Measurements from ENCODE around the gene SCEL.

DNA sequence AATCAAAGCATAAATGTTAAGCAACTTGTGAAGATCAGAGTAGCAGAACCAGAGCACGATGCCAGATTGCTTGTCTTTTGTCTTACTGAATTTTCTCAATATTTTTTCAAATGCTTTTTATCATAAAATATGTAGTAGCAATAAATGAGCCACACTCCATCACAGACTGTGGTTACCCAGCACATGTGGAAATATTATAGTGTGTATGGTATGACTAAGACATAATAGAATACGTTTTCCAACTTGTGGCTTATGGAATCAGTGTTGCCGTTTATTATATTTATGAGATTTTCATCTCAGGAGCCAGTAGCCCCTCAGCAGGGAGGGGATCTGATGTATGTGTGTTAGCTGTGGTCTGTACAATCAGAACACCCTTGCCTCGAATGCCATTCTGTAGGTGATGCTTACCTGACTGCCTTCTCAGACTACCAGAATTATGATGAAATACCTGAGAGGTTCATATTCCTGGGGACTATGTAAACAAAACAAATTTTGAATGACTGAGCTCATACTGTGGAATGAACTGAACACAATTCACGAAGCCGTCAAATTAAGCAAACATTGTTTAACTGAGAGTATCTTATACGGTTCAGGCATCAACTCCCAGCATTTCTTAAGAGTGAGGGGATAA lies 1.9 kb downstream of the SCEL start:
- TF ChIP-seq, protein P1, sequence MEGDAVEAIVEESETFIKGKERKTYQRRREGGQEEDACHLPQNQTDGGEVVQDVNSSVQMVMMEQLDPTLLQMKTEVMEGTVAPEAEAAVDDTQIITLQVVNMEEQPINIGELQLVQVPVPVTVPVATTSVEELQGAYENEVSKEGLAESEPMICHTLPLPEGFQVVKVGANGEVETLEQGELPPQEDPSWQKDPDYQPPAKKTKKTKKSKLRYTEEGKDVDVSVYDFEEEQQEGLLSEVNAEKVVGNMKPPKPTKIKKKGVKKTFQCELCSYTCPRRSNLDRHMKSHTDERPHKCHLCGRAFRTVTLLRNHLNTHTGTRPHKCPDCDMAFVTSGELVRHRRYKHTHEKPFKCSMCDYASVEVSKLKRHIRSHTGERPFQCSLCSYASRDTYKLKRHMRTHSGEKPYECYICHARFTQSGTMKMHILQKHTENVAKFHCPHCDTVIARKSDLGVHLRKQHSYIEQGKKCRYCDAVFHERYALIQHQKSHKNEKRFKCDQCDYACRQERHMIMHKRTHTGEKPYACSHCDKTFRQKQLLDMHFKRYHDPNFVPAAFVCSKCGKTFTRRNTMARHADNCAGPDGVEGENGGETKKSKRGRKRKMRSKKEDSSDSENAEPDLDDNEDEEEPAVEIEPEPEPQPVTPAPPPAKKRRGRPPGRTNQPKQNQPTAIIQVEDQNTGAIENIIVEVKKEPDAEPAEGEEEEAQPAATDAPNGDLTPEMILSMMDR (IDR thresholded peaks at IDR 0.05; ENCODE audit: poor library complexity) = no peak
- no peak for TF ChIP-seq EZH2 (IDR thresholded peaks at IDR 0.05; ENCODE audit: borderline replicate concordance)

All from hepatocyte (in vitro differentiated cells).